PFSK-1 (cell line): ENCODE data around the gene RPP25L.

Source experiments
- FOXP2 ChIP-seq: optimal IDR thresholded peaks from 2 replicates; pipeline ENCODE3; 2011; ENCODE audit warnings: borderline replicate concordance, control low read depth, inconsistent platforms; ENCODE audit not compliant: insufficient read depth; ENCODE audit errors: extremely low read length, extremely low read depth
- POLR2AphosphoS5 ChIP-seq: IDR thresholded peaks from 2 replicates; pipeline ENCODE4 v1.6.1; 2012; ENCODE audit warnings: low read depth, mild to moderate bottlenecking, control low read depth, low read length, moderate library complexity
- REST ChIP-seq, 2 experiments: IDR thresholded peaks; 2 replicates each; pipeline versions ENCODE4 v1.6.1 to v1.8.0; 2011 to 2012; ENCODE audit warnings: low read depth in 2 of 2, low read length in 2 of 2, control low read depth in 1 of 2, inconsistent platforms in 1 of 2, mild to moderate bottlenecking in 1 of 2, moderate library complexity in 1 of 2; ENCODE audit not compliant: insufficient read depth in 1 of 2
- SIN3A ChIP-seq: IDR thresholded peaks from 2 replicates; pipeline ENCODE4 v1.6.1; 2012; ENCODE audit warnings: mild to moderate bottlenecking, low read length, moderate library complexity, borderline replicate concordance; ENCODE audit not compliant: insufficient read depth
- TAF1 ChIP-seq: IDR thresholded peaks from 2 replicates; pipeline ENCODE4 v1.6.1; 2012; ENCODE audit warnings: low read length, control low read depth, borderline replicate concordance; ENCODE audit not compliant: insufficient read depth

The RPP25L gene

DNA sequence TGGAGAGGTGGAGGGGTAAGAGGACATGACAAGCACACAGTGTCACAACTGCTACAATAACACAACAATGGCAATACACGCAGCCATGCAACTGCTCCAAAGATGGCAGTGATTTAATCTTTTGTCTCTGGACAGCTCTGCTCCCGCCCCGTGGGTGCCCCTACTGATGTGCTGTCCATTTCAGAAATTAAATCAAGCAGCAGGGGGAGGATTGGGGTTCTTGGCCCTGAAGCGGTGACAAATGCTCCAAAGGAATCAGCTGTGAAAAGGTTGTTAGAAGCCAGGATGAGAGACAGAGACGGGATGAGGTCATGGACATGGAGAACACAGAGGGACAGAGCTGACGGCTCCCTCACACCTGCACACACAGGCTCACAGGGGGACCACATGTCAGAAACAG is 44.9 kb downstream of the RPP25L start:
- no peak for TF ChIP-seq FOXP2
- no peak for TF ChIP-seq REST (IDR thresholded peaks at IDR 0.05; ENCODE audit: insufficient read depth in 1 of 2, low read depth in 2 of 2, low read length in 2 of 2)
- no peak for TF ChIP-seq TAF1

- TF ChIP-seq REST (IDR thresholded peaks at IDR 0.05; ENCODE audit: insufficient read depth in 1 of 2, low read depth in 2 of 2, low read length in 2 of 2) (no peak), FOXP2 (no peak), POLR2AphosphoS5 (no peak), TAF1 (no peak), SIN3A (no peak)
Measured at GRCh38 chr9:34566322-34566721, 45.6 kb downstream of the RPP25L start.

- TF ChIP-seq POLR2AphosphoS5 (no peak), SIN3A (no peak), TAF1 (no peak), REST (IDR thresholded peaks at IDR 0.05; ENCODE audit: insufficient read depth in 1 of 2, low read depth in 2 of 2, low read length in 2 of 2) (no peak), FOXP2 (no peak)
Measured at GRCh38 chr9:34565856-34566255, 46.0 kb downstream of the RPP25L start.

- TF ChIP-seq SIN3A (no peak), REST (IDR thresholded peaks at IDR 0.05; ENCODE audit: insufficient read depth in 1 of 2, low read depth in 2 of 2, low read length in 2 of 2) (no peak), POLR2AphosphoS5 (no peak), FOXP2 (no peak)
Measured at GRCh38 chr9:34564617-34565016, 47.3 kb downstream of the RPP25L start.

DNA sequence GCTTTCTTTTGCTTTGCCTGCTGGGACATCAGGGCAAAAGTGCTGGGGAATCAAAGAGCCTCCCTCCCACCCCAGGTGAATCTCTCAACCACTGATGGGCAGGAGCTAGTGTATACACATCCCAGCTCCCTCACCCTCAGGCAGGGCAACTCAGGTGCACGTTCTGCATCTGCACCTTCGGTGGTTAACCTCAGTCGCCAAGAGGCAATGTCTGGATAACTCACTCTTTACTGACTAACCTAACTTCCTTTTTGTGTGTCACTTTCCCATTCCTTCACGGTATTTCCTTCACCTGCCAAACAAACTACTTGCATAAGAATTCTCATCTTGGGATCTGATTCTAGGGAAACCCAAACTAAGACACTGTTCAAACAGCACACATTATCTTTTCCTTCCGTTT is 48.6 kb downstream of the RPP25L start:
- TF ChIP-seq FOXP2: no peak
- no peak for TF ChIP-seq SIN3A
- no peak for TF ChIP-seq TAF1
- no peak for TF ChIP-seq REST (IDR thresholded peaks at IDR 0.05; ENCODE audit: insufficient read depth in 1 of 2, low read depth in 2 of 2, low read length in 2 of 2)
- TF ChIP-seq POLR2AphosphoS5: no peak
